Parathyroid adenoma (tissue), 2 donors: ENCODE results near the gene ANKRD28.

Experiments
- H2AFZ ChIP-seq: fragments of 300-600 bp; sonication (generic); one replicate; pipeline ENCODE4 v1.7.0; 2017; ENCODE audit warnings: antibody characterized with exemption, mild to moderate bottlenecking
- H3K27ac ChIP-seq: fragments of 300-600 bp; sonication (generic); one replicate; pipeline ENCODE4 v1.7.0; 2017
- H3K27me3 ChIP-seq: fragments of 300-600 bp; sonication (generic); one replicate; pipeline ENCODE4 v1.7.0; 2017; ENCODE audit warnings: low read length; ENCODE audit not compliant: control insufficient read depth, insufficient read depth
- H3K36me3 ChIP-seq: fragments of 300-600 bp; sonication (generic); one replicate; pipeline ENCODE4 v1.7.0; 2017; ENCODE audit warnings: low read length; ENCODE audit not compliant: control insufficient read depth, insufficient read depth
- H3K4me1 ChIP-seq: fragments of 300-600 bp; sonication (generic); one replicate; pipeline ENCODE4 v1.7.0; 2017; ENCODE audit warnings: control low read depth
- H3K4me2 ChIP-seq: fragments of 300-600 bp; sonication (generic); one replicate; pipeline ENCODE4 v1.7.0; 2017; ENCODE audit warnings: low read length
- H3K4me3 ChIP-seq: fragments of 300-600 bp; sonication (generic); one replicate; pipeline ENCODE4 v1.7.0; 2017; ENCODE audit warnings: low read depth, low read length
- H3K79me2 ChIP-seq: fragments of 300-600 bp; sonication (generic); one replicate; pipeline ENCODE4 v1.7.0; 2017; ENCODE audit warnings: control low read depth
- H3K9ac ChIP-seq: fragments of 300-600 bp; sonication (generic); one replicate; pipeline ENCODE4 v1.7.0; 2017; ENCODE audit warnings: mild to moderate bottlenecking
- H3K9me3 ChIP-seq: fragments of 300-600 bp; sonication (generic); one replicate; pipeline ENCODE4 v1.7.0; 2017; ENCODE audit warnings: low read length; ENCODE audit not compliant: control insufficient read depth
- CTCF ChIP-seq: fragments of 300-600 bp; sonication (generic); IDR thresholded peaks from one replicate; pipeline ENCODE4 v1.7.0; 2017; ENCODE audit warnings: antibody characterized with exemption, mild to moderate bottlenecking
- donor health status: primary hyperparathyroidism.

Gene ANKRD28

GRCh38 chr3:15649341-15649740 lies 148.4 kb downstream of the ANKRD28 start:
- no peaks in the 10 kb centered on the region for H3K9me3 ChIP-seq
- no peaks in the 10 kb centered on the region for H3K36me3 ChIP-seq
- H3K27ac ChIP-seq: no peak overlapping the region
- no peaks in the 10 kb centered on the region for H3K27me3 ChIP-seq
- H2AFZ ChIP-seq: no peak overlapping the region
- TF ChIP-seq CTCF: no peak
- H3K4me1 ChIP-seq: no peaks in the 10 kb centered on the region
- no peak overlapping the region for H3K4me2 ChIP-seq
- no peak overlapping the region for H3K4me3 ChIP-seq
- H3K9ac ChIP-seq: no peak overlapping the region
- H3K79me2 ChIP-seq: no peaks in the 10 kb centered on the region

GRCh38 chr3:15647611-15648167 lies 150.1 kb downstream of the ANKRD28 start:
- no peak overlapping the region for H3K4me3 ChIP-seq

GRCh38 chr3:15646851-15647511 lies 150.8 kb downstream of the ANKRD28 start:
- Histone ChIP-seq H2AFZ (no peak overlapping the region), H3K9ac (no peak overlapping the region), H3K9me3 (no peaks in the 10 kb centered on the region), H3K4me3 (no peak overlapping the region), H3K36me3 (no peaks in the 10 kb centered on the region), H3K4me1 (no peaks in the 10 kb centered on the region), H3K27ac (peak overlapping the region; percentile 41), H3K27me3 (no peaks in the 10 kb centered on the region), H3K4me2 (no peak overlapping the region), H3K79me2 (no peaks in the 10 kb centered on the region)
- TF ChIP-seq CTCF: no peak

More at GRCh38 chr3:15647611-15648167, 150.1 kb downstream of the ANKRD28 start:
- Histone ChIP-seq H3K9me3 (no peaks in the 10 kb centered on the region), H3K79me2 (no peaks in the 10 kb centered on the region), H3K27ac (peak overlapping the region; percentile 41), H3K4me2 (no peak overlapping the region), H3K36me3 (no peaks in the 10 kb centered on the region), H3K9ac (no peak overlapping the region), H2AFZ (no peak overlapping the region), H3K27me3 (no peaks in the 10 kb centered on the region), H3K4me1 (no peaks in the 10 kb centered on the region)
- TF ChIP-seq CTCF: no peak

GRCh38 chr3:15645740-15646501 lies 151.9 kb downstream of the ANKRD28 start:
- Histone ChIP-seq H3K9me3 (no peaks in the 10 kb centered on the region), H3K4me3 (no peak overlapping the region), H2AFZ (no peak overlapping the region), H3K27me3 (no peaks in the 10 kb centered on the region), H3K27ac (no peak overlapping the region), H3K9ac (no peak overlapping the region), H3K36me3 (no peaks in the 10 kb centered on the region), H3K4me2 (no peak overlapping the region), H3K79me2 (no peaks in the 10 kb centered on the region), H3K4me1 (no peaks in the 10 kb centered on the region)
- no peak for TF ChIP-seq CTCF
